ENCODE data around the gene HOXD11. TPM values are rescaled to one million over a fixed set of nuclear protein-coding genes. Genes with fewer than 3 reads are reported as not detected.

Gene HOXD11
- total RNA-seq (under 1 TPM in 1 of 2 donors, not detected in 1; 0.29 TPM), polyA plus RNA-seq (not detected)
- long read RNA-seq, donor 1, result 0 reads
- long read RNA-seq, donor 2, result 0 reads

DNA sequence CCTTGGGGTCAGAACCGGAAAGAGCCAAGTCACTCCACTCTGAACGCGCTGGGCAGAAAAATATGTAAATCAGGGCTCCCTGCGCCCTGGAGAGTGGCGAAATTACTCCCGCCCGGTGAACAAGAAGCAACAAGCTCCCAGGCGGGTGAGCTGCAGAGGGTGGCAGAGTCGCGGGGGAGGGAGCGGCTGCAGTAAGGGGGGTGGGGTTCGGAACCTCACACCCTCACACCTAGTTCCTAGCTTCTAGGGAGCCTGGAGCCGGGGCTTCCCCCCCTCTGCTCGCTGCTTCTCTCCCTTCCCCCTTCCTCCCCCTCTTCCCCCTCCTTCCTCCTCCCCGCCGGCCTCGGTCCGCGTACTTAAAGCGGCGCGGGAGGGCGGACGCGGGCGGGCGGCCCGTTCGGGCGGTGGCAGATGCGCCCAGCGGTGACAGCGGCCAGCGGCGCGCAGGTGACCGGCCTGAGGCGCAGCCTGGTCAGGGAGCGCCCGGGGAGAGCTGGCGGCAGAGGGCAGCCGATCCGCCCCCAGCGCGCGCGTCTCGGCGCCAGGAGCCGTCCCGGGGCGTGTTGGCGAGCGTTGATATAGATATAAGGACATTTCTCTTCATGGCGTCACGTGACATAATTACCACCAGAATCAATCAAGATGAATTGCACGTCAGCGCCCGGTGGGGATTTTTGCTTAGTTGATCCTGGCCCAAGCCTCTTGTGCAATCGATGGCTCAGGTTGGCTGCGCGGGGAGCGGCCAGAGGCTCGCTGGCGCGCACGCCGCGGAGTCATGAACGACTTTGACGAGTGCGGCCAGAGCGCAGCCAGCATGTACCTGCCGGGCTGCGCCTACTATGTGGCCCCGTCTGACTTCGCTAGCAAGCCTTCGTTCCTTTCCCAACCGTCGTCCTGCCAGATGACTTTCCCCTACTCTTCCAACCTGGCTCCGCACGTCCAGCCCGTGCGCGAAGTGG lies at the start of gene HOXD11:
TSS of gene HOXD11 (plus strand) at position 700 of the 959 bp plus-strand sequence. CDS start at position 776, 76 bp downstream.
- H3K36me3 ChIP-seq (ENCODE audit: control insufficient read depth in 1 of 2, insufficient read depth in 2 of 2, low read length in 1 of 2), result no peaks in the 10 kb centered on the region

GRCh38 chr2:176063958-176064357 lies 43.1 kb upstream of the HOXD11 start:
- WGBS, 2 donors, result 53 to 54% methylated on average over 2 of the region's 2 CpGs
- DNase-seq, result no peak
- ATAC-seq (ENCODE audit: low FRiP score), result no peak
- intact Hi-C loops (cut with DNase I), result no loop called here
- Histone ChIP-seq H3K4me3 (ENCODE audit: low read length in 2 of 2) (no peak overlapping the region), H3K36me3 (ENCODE audit: control insufficient read depth in 1 of 2, insufficient read depth in 2 of 2, low read length in 1 of 2) (no peaks in the 10 kb centered on the region), H3K9me3 (ENCODE audit: control insufficient read depth, low read length) (no peaks in the 10 kb centered on the region), H3K27me3 (ENCODE audit: control insufficient read depth in 1 of 2, insufficient read depth in 2 of 2, low read length in 1 of 2) (no peaks in the 10 kb centered on the region), H3K4me1 (ENCODE audit: control insufficient read depth in 1 of 2, insufficient read depth in 2 of 2, low read length in 2 of 2) (no peaks in the 10 kb centered on the region), H3K27ac (ENCODE audit: low read depth in 1 of 2, low read length in 2 of 2) (no peak overlapping the region)

More for the DNA sequence above, at the start of gene HOXD11:
- H3K9me3 ChIP-seq (ENCODE audit: control insufficient read depth, low read length), result no peaks in the 10 kb centered on the region
- ATAC-seq (ENCODE audit: low FRiP score), result no peak
- 3% methylated on average over 80 to 85 of the region's 85 CpGs for WGBS, 2 donors
- peak; percentile 30 to 83 for DNase-seq
- no peaks in the 10 kb centered on the region for H3K4me1 ChIP-seq (ENCODE audit: control insufficient read depth in 1 of 2, insufficient read depth in 2 of 2, low read length in 2 of 2)
- no peak within 1 kb of the TSS for H3K27ac ChIP-seq (ENCODE audit: low read depth in 1 of 2, low read length in 2 of 2)
- H3K27me3 ChIP-seq (ENCODE audit: control insufficient read depth in 1 of 2, insufficient read depth in 2 of 2, low read length in 1 of 2), result peaks cover 0 to 7% of the 10 kb centered on the region in 2 donors
- peak within 1 kb of the TSS in 1 of 2 donors; percentile 25 for H3K4me3 ChIP-seq (ENCODE audit: low read length in 2 of 2)
- intact Hi-C loops (cut with DNase I), result no loop called here

DNA sequence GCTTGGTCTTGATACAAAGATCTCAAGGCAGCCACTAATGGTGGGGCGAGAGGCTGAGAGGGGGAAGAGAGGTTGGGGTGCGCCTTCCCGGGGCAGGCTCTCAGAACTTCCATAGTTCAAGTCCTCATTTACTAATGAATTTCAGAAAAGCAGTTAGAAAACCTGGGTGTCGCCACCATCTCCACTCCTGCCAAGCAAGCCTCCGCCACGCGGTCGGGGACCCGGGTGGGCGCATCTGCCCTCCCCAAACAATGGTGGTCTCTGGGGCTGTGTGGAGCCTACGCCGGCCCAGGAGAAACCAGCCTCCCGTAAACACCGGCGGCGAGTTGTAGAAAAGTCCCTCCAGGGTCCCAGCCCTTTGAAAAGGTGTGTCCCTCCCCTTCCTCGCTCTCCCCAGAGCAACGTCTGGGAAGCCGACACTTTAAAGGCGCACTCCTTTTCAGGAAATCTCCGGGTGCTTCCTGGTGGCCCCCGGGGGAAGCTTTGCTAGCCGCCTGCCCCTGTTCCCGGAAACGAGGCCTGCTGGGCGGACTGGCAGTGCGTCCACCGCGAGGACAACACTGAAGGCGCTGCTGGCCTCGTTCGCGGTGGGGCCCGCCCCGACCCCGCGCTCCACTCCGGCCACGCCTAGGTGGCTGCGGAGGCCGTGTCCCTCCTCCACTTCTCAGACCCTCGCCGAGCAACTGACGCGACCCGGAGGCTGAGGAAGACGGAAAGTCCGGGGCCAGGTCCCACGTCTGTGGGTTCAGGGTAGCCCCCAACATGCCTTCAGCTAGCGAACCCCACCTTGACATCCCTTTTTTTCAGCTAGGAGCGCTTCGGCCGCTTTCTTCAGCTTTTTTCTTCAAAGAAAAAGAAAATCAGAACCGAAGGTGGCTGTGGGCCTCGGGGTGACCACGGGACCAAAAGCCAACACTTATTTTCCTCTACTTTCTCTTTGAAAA lies 40.2 kb upstream of the HOXD11 start:
- Histone ChIP-seq H3K27ac (ENCODE audit: low read depth in 1 of 2, low read length in 2 of 2) (no peak overlapping the region), H3K27me3 (ENCODE audit: control insufficient read depth in 1 of 2, insufficient read depth in 2 of 2, low read length in 1 of 2) (no peaks in the 10 kb centered on the region)
- no peak for ATAC-seq (ENCODE audit: low FRiP score)

GRCh38 chr2:176067589-176068418 lies 39.3 kb upstream of the HOXD11 start:
- Histone ChIP-seq H3K36me3 (ENCODE audit: control insufficient read depth in 1 of 2, insufficient read depth in 2 of 2, low read length in 1 of 2) (no peaks in the 10 kb centered on the region), H3K27me3 (ENCODE audit: control insufficient read depth in 1 of 2, insufficient read depth in 2 of 2, low read length in 1 of 2) (no peaks in the 10 kb centered on the region), H3K4me3 (ENCODE audit: low read length in 2 of 2) (peak overlapping the region in 1 of 2 donors; percentile 19), H3K27ac (ENCODE audit: low read depth in 1 of 2, low read length in 2 of 2) (no peak overlapping the region), H3K9me3 (ENCODE audit: control insufficient read depth, low read length) (peaks cover 3% of the 10 kb centered on the region), H3K4me1 (ENCODE audit: control insufficient read depth in 1 of 2, insufficient read depth in 2 of 2, low read length in 2 of 2) (no peaks in the 10 kb centered on the region)
- 5 to 9% methylated on average over 38 of the region's 38 CpGs for WGBS, 2 donors
- DNase-seq, result no peak
- ATAC-seq (ENCODE audit: low FRiP score), result peak; percentile 21
- intact Hi-C loops (cut with DNase I), result no loop called here

More for the DNA sequence above, 40.2 kb upstream of the HOXD11 start:
- no peaks in the 10 kb centered on the region for H3K36me3 ChIP-seq (ENCODE audit: control insufficient read depth in 1 of 2, insufficient read depth in 2 of 2, low read length in 1 of 2)
- no peak for DNase-seq
- intact Hi-C loops (cut with DNase I), result no loop called here
- H3K4me3 ChIP-seq (ENCODE audit: low read length in 2 of 2), result peak overlapping the region in 1 of 2 donors; percentile 19
- H3K9me3 ChIP-seq (ENCODE audit: control insufficient read depth, low read length), result peaks cover 2% of the 10 kb centered on the region
- 13 to 18% methylated on average over 55 to 56 of the region's 56 CpGs for WGBS, 2 donors
- no peaks in the 10 kb centered on the region for H3K4me1 ChIP-seq (ENCODE audit: control insufficient read depth in 1 of 2, insufficient read depth in 2 of 2, low read length in 2 of 2)

GRCh38 chr2:176068419-176068832 lies 38.7 kb upstream of the HOXD11 start:
- Histone ChIP-seq H3K36me3 (ENCODE audit: control insufficient read depth in 1 of 2, insufficient read depth in 2 of 2, low read length in 1 of 2) (no peaks in the 10 kb centered on the region), H3K27ac (ENCODE audit: low read depth in 1 of 2, low read length in 2 of 2) (no peak overlapping the region), H3K9me3 (ENCODE audit: control insufficient read depth, low read length) (peaks cover 3% of the 10 kb centered on the region), H3K4me1 (ENCODE audit: control insufficient read depth in 1 of 2, insufficient read depth in 2 of 2, low read length in 2 of 2) (no peaks in the 10 kb centered on the region), H3K27me3 (ENCODE audit: control insufficient read depth in 1 of 2, insufficient read depth in 2 of 2, low read length in 1 of 2) (no peaks in the 10 kb centered on the region), H3K4me3 (ENCODE audit: low read length in 2 of 2) (no peak overlapping the region)
- DNase-seq (no peak), ATAC-seq (ENCODE audit: low FRiP score) (no peak)
- intact Hi-C loops (cut with DNase I), result no loop called here
- 6 to 11% methylated on average over 30 of the region's 30 CpGs for WGBS, 2 donors

GRCh38 chr2:176071330-176072291 lies 35.5 kb upstream of the HOXD11 start:
- H3K4me3 ChIP-seq (ENCODE audit: low read length in 2 of 2), result no peak overlapping the region
- H3K36me3 ChIP-seq (ENCODE audit: control insufficient read depth in 1 of 2, insufficient read depth in 2 of 2, low read length in 1 of 2), result no peaks in the 10 kb centered on the region
- WGBS, 2 donors, result 21 to 24% methylated on average over 54 to 58 of the region's 58 CpGs
- ATAC-seq (ENCODE audit: low FRiP score) (no peak), DNase-seq (no peak)
- no peaks in the 10 kb centered on the region for H3K4me1 ChIP-seq (ENCODE audit: control insufficient read depth in 1 of 2, insufficient read depth in 2 of 2, low read length in 2 of 2)
- H3K27me3 ChIP-seq (ENCODE audit: control insufficient read depth in 1 of 2, insufficient read depth in 2 of 2, low read length in 1 of 2), result no peaks in the 10 kb centered on the region
- H3K9me3 ChIP-seq (ENCODE audit: control insufficient read depth, low read length), result peaks cover 3% of the 10 kb centered on the region
- H3K27ac ChIP-seq (ENCODE audit: low read depth in 1 of 2, low read length in 2 of 2), result no peak overlapping the region
- intact Hi-C loops (cut with DNase I), result no loop called here

DNA sequence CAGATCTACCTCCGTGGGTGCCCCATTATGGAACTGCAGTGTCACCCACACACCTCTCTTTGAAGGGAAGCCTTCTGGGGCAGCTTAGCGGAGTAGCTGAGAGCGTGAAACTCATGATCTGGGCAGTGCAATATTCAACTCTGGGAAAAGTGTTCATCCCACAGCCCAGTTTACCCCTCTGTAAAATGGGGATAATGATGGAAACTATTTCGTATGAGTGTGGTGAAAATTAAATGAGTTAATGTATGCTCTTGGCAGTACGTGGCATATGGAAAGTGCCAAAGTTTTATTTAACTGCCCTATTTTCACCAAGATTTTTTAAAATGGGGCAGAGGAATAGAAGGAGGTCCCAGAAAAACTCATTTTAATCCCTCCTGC lies 34.8 kb upstream of the HOXD11 start:
- no peaks in the 10 kb centered on the region for H3K4me1 ChIP-seq (ENCODE audit: control insufficient read depth in 1 of 2, insufficient read depth in 2 of 2, low read length in 2 of 2)
- no peaks in the 10 kb centered on the region for H3K27me3 ChIP-seq (ENCODE audit: control insufficient read depth in 1 of 2, insufficient read depth in 2 of 2, low read length in 1 of 2)
- H3K9me3 ChIP-seq (ENCODE audit: control insufficient read depth, low read length), result peaks cover 3% of the 10 kb centered on the region
- intact Hi-C loops (cut with DNase I), result no loop called here
- H3K36me3 ChIP-seq (ENCODE audit: control insufficient read depth in 1 of 2, insufficient read depth in 2 of 2, low read length in 1 of 2), result no peaks in the 10 kb centered on the region
- ATAC-seq (ENCODE audit: low FRiP score) (no peak), DNase-seq (no peak)
- 50 to 51% methylated on average over 5 of the region's 5 CpGs for WGBS, 2 donors
- no peak overlapping the region for H3K4me3 ChIP-seq (ENCODE audit: low read length in 2 of 2)
- no peak overlapping the region for H3K27ac ChIP-seq (ENCODE audit: low read depth in 1 of 2, low read length in 2 of 2)

Measured in aorta (tissue), 5 donors.